HepG2 (cell line): Measurements from ENCODE around the gene CDC42SE2. TPM values are rescaled to one million over a fixed set of nuclear protein-coding genes. Genes with fewer than 3 reads are reported as not detected.
"Not testable (repeated sequence)": the region's sequence is repeated elsewhere in the genome, so short reads cannot be mapped to it uniquely, and the experiment has no call there.

ENCODE experiments used
- ATAC-seq: fragments of 200-7000 bp; cut with Tn5 transposase; 3 replicates; pipeline ENCODE4 v1.9.1; 2020; ENCODE audit warnings: mild to moderate bottlenecking, moderate library complexity
- BruUV-seq: library from RNA; stranded (reverse); fragments of 400-500 nt; replicated peaks from 2 replicates; lab custom pipeline; 2021; lab: Mats Ljungman, UMichigan
- CTCF ChIA-PET: fragments of 300-600 bp; formaldehyde crosslinking; extraction: SDS; loops from one replicate; lab custom pipeline; 2021; ENCODE audit warnings: low total read pairs, inconsistent platforms, low intra/inter-chr PET ratio; lab: Yijun Ruan, JAX
- POLR2A ChIA-PET: fragments of 350-600 bp; sonication (Branson Sonifier 250); formaldehyde crosslinking; loops from one replicate; lab custom pipeline; 2020; ENCODE audit warnings: antibody characterized with exemption, inconsistent platforms; lab: Yijun Ruan, JAX
- DNase-seq: peaks from one replicate; pipeline ENCODE4 v3.0.0-alpha.2; 2015; ENCODE audit warnings: low spot score
- FAIRE-seq: peaks from 3 replicates; lab custom pipeline; 2011; peaks lifted over from hg19 to GRCh38; lab: Jason Lieb, UNC
- H2AFZ ChIP-seq: one replicate; pipeline ENCODE4 v1.6.1; 2011; ENCODE audit warnings: low read length, inconsistent platforms
- H3K27ac ChIP-seq: fragments of 300-600 bp; 3 replicates; pipeline ENCODE4 v1.8.0; 2011; ENCODE audit warnings: mixed run types, mild to moderate bottlenecking, mixed read lengths, low read length, inconsistent platforms; ENCODE audit not compliant: insufficient read depth; ENCODE audit errors: extremely low read length
- H3K27me3 ChIP-seq, 2 experiments: fragments of 200-600 bp in 1 of 2; 2 replicates in 1 of 2; 3 replicates in 1 of 2; pipeline versions ENCODE4 v1.6.0 to v1.8.0; 2011; ENCODE audit warnings: low read length in 2 of 2, mild to moderate bottlenecking in 2 of 2, moderate library complexity in 2 of 2, inconsistent platforms in 1 of 2; ENCODE audit not compliant: insufficient read depth in 2 of 2, control insufficient read depth in 1 of 2
- H3K36me3 ChIP-seq, 2 experiments: fragments of 200-600 bp in 1 of 2; replicated peaks in 1 of 2; 2 replicates in 1 of 2; 3 replicates in 1 of 2; pipeline versions ENCODE4 v1.5.1 to v1.8.0; 2011; ENCODE audit warnings: low read length in 2 of 2, inconsistent platforms in 1 of 2; ENCODE audit not compliant: insufficient read depth in 2 of 2, control insufficient read depth in 1 of 2
- H3K4me1 ChIP-seq: 2 replicates; pipeline ENCODE4 v1.5.1; 2012; ENCODE audit warnings: low read length, inconsistent platforms; ENCODE audit not compliant: insufficient read depth
- H3K4me2 ChIP-seq: 2 replicates; pipeline ENCODE4 v1.6.0; 2011; ENCODE audit warnings: low read depth, low read length, inconsistent platforms
- H3K4me3 ChIP-seq, 3 experiments: fragments of 200-600 bp in 1 of 3; sonication (generic), shearing (Covaris generic) in 1 of 3; replicated peaks in 1 of 3; 2 replicates each; pipeline ENCODE4 v1.5.1; 2011 to 2016; ENCODE audit warnings: low read length in 3 of 3, inconsistent platforms in 2 of 3, low read depth in 2 of 3, mild to moderate bottlenecking in 2 of 3, control low read depth in 1 of 3, mixed read lengths in 1 of 3; ENCODE audit not compliant: insufficient read depth in 1 of 3
- H3K79me2 ChIP-seq: one replicate; pipeline ENCODE4 v1.6.1; 2011; ENCODE audit warnings: low read length, inconsistent platforms; ENCODE audit not compliant: insufficient read depth
- H3K9ac ChIP-seq: 2 replicates; pipeline ENCODE4 v1.6.0; 2011; ENCODE audit warnings: mild to moderate bottlenecking, low read depth, low read length, inconsistent platforms; ENCODE audit not compliant: insufficient read depth
- H3K9me3 ChIP-seq: 2 replicates; pipeline ENCODE4 v1.5.1; 2012; ENCODE audit warnings: mild to moderate bottlenecking, low read length
- H4K20me1 ChIP-seq: 2 replicates; pipeline ENCODE4 v1.6.0; 2011; ENCODE audit warnings: inconsistent platforms, mild to moderate bottlenecking, low read length, moderate library complexity; ENCODE audit not compliant: insufficient read depth
- EZH2 ChIP-seq: conservative IDR thresholded peaks from 2 replicates; pipeline ENCODE4 v1.6.1; 2012; ENCODE audit warnings: mild to moderate bottlenecking, low read depth, low read length, moderate library complexity
- THAP9 ChIP-seq: sonication (generic); formaldehyde crosslinking; IDR thresholded peaks from 2 replicates; pipeline ENCODE4; 2020; ENCODE audit warnings: missing genetic modification reagents, mild to moderate bottlenecking, borderline replicate concordance
- TIGD3 ChIP-seq: sonication (generic); formaldehyde crosslinking; IDR thresholded peaks from 2 replicates; pipeline ENCODE4 v1.5.1; 2020; ENCODE audit warnings: mild to moderate bottlenecking, missing genetic modification reagents, borderline replicate concordance
- ZBED4 ChIP-seq: sonication (generic); formaldehyde crosslinking; IDR thresholded peaks from 2 replicates; pipeline ENCODE4 v1.4.0; 2020; ENCODE audit warnings: missing genetic modification reagents, borderline replicate concordance
- ZHX2 ChIP-seq, 2 experiments: sonication (generic) in 1 of 2; formaldehyde crosslinking in 1 of 2; IDR thresholded peaks; 2 replicates each; pipeline versions ENCODE4 v1.6.1 to v1.9.0; 2014 to 2022; ENCODE audit warnings: antibody characterized with exemption in 1 of 2, borderline replicate concordance in 1 of 2, inconsistent platforms in 1 of 2, low read depth in 1 of 2, missing genetic modification reagents in 1 of 2
- ZNF256 ChIP-seq: sonication (generic); formaldehyde crosslinking; conservative IDR thresholded peaks from 2 replicates; pipeline ENCODE4 v1.4.0; 2020; ENCODE audit warnings: missing genetic modification reagents
- WGBS: methylation state at CpG from one replicate; pipeline ENCODE4 v1.1.6; 2017; ENCODE audit warnings: low lambda C conversion rate; 5-methylcytosine and 5-hydroxymethylcytosine counted together
- in situ Hi-C: cut with HindIII; loops from 2 replicates; pipeline ENCODE4 v1.10.0; 2017; ENCODE audit warnings: low pct_unique_long_range_greater_than_20kb; ENCODE audit not compliant: extremely low pct_ligation_motif_present
- intact Hi-C: fragments of 100-400 bp; cut with micrococcal nuclease; formaldehyde crosslinking; loops from one replicate; pipeline ENCODE4 v1.10.0; 2022; ENCODE audit not compliant: unreplicated experiment
- polyA plus RNA-seq, 8 experiments: library from polyadenylated mRNA; depleted of rRNA in 3 of 8; stranded (reverse) in 7 of 8; unstranded in 1 of 8; fragments of >200 nt; fragmentation: Illumina TruSeq in 4 of 8; extraction: Trizol in 4 of 8; gene quantifications; 2 replicates each; pipeline versions ENCODE4 v1.2.1 to v1.2.3, GENCODE V29; 2011 to 2016; ENCODE audit warnings: low read depth in 4 of 8, missing spikeins in 1 of 8, mixed read lengths in 1 of 8; ENCODE audit not compliant: insufficient read depth in 1 of 8
- total RNA-seq, 5 experiments: library from RNA; depleted of rRNA; stranded (reverse); fragments of >200 nt; fragmentation: Illumina TruSeq; extraction: Trizol; gene quantifications; 2 replicates each; pipeline ENCODE4 v1.2.3, GENCODE V29; 2016; ENCODE audit warnings: low read depth in 1 of 5

CDC42SE2 gene
- total and polyA plus RNA-seq, 2 of the 13 experiments (the other 11 are each of a cell fraction or from before 2014, with no cell fraction given): 19.6 to 25.0 TPM

GRCh38 chr5:131330031-131330430 lies 66.2 kb downstream of the CDC42SE2 start (continued):
- TF ChIP-seq TIGD3 (no peak), THAP9 (CRISPR knock-in tag) (no peak), ZBED4 (no peak), EZH2 (no peak), ZNF256 (CRISPR knock-in tag) (no peak), ZHX2 (IDR thresholded peaks at IDR 0.05; ENCODE audit: low read depth) (no peak), ZHX2 (CRISPR knock-in tag; IDR thresholded peaks at IDR 0.05; ENCODE audit: borderline replicate concordance) (no peak)

GRCh38 chr5:131335756-131336155 lies 71.9 kb downstream of the CDC42SE2 start:
- WGBS: 98% methylated on average over 4 of the region's 4 CpGs
- H3K4me1 ChIP-seq, POLR2A ChIA-PET, intact Hi-C loops, in situ Hi-C loops, H3K9ac ChIP-seq, BruUV-seq, DNase-seq, H3K27ac ChIP-seq, ATAC-seq, FAIRE-seq, CTCF ChIA-PET, H2AFZ ChIP-seq, H3K9me3 ChIP-seq, H3K4me3 ChIP-seq, H3K79me2 ChIP-seq, H3K27me3 ChIP-seq, H4K20me1 ChIP-seq, H3K4me2 ChIP-seq, H3K36me3 ChIP-seq: not testable (repeated sequence)
